Epithelial cell of prostate (primary cell): ENCODE results near the gene NECTIN1.
A peak's percentile ranks its signal among the peaks of the same experiment; 100 is the strongest.
"Not testable (repeated sequence)": the region's sequence is repeated elsewhere in the genome, so short reads cannot be mapped to it uniquely, and the experiment has no call there.

Source experiments
- DNase-seq: peaks from one replicate; pipeline ENCODE4 v3.0.0-alpha.2; 2011; ENCODE audit warnings: low read depth, low spot score
- H3K27ac ChIP-seq: fragments of 450-650 bp; 2 replicates; pipeline ENCODE4 v1.5.1; 2017; ENCODE audit warnings: mild to moderate bottlenecking

The NECTIN1 gene

GRCh38 chr11:119607726-119608125, 121.3 kb downstream of the NECTIN1 start:
- no peak for DNase-seq
- no peak overlapping the region for H3K27ac ChIP-seq

DNA sequence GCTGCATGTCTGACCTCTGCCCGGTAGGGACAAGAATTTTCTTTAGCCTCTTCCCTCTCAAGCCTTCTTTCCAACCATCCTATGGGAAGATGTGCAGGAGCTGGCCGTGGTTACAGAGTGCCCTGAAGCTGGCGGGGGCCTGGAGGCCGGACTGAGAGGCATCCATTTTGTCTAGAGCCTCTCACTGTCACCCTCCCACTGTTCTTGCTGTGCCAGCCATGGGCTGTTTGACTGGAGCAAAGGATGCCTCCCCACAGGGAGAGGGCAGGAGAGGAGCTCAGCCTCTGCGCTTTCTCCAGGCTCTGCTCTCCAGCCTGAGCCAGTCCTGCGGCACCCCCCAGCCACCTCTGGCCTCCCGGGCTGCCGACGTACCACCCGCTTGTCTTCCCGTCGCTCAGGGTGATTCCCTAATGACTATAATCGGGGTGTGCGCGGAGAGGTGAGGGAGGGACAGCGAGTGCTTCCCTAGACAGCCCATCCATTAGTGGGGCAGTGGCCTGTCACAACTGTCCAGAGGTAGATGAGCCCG, 123.8 kb downstream of the NECTIN1 start:
- no peak for DNase-seq
- no peak overlapping the region for H3K27ac ChIP-seq

DNA sequence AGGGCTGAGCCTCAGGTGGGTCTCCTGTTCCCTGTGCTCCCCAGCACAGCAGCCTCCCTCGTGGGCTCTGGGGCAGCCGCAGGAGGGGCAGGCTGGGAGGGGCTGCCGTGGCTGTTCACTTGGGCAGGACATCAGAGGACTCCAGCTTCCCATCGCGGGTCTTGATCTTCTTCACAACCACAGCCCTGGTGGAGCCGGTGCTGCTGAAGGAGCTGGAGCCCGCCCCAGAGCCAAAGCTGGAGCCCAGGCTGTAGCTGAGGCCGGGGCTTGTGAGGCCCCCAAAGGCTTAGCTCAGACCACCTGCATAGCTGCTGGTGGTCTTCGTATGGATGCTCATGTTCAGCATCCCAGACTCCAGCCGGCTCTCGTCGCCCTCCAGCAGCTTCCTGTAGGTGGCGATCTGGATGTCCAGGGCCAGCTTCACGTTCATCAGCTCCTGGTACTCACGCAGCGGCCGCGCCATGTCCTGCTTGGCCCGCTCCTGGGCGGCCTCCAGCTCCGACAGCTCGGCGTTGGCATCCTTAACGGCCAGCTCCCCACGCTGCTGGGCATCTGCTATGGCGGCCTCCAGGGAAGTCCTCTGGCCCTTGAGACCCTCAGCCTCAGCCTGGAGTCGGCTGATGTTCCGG, 126.1 kb downstream of the NECTIN1 start:
- H3K27ac ChIP-seq = no peak overlapping the region
- DNase-seq = no peak

GRCh38 chr11:119599864-119600541, 129.0 kb downstream of the NECTIN1 start:
- H3K27ac ChIP-seq = no peak overlapping the region
- peak; percentile 70 for DNase-seq

DNA sequence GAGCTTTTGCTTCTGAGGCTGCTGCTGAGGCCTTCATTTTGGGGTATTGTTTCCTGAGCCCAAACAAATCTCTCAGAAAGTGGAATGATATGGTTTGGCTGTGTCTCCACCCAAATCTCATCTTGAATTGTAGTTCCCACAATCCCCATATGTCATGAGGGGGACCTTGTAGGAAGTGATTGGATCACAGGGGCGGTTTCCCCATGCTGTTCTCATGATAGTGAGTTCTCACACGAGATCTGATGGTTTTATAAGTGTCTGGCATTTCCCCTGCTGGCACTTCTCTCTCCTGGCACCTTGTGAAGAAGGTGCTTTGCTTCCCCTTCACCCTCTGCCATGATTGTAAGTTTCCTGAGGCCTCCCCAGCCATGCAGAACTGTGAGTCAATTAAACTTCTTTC, 133.1 kb downstream of the NECTIN1 start:
- not testable (repeated sequence) for H3K27ac ChIP-seq, DNase-seq

DNA sequence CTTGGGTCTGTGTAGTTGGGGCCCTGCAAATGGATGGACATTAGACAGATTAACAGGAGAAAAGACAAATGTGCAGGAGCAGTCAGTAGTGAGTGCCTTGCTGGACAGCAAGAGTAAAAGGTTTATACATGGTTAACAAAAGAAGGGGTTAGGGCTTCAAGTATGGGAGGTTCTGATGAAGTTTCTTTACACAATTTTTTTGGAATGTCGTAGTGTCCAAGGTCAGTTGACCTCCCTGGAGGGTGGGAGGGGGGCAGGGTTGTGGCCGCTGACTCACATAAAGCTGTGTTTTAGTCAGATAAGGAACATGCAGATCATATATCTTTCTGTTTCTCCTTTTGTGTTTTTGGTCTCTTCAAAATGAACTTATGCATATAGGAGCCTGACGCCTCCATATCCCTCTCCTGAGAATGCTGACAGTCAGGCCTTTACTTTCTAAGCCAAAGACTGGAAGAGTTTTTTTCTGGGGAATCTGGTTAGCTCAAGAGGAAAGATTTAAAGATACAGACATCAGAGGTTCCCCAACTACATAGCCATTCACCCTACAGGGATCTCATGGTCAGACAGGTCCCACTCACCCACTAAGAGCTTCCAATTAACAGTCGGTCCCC, 134.3 kb downstream of the NECTIN1 start:
- no peak for DNase-seq
- H3K27ac ChIP-seq = peak overlapping the region; percentile 31

GRCh38 chr11:119593346-119593745, 135.7 kb downstream of the NECTIN1 start:
- peak overlapping the region; percentile 96 for H3K27ac ChIP-seq

DNA sequence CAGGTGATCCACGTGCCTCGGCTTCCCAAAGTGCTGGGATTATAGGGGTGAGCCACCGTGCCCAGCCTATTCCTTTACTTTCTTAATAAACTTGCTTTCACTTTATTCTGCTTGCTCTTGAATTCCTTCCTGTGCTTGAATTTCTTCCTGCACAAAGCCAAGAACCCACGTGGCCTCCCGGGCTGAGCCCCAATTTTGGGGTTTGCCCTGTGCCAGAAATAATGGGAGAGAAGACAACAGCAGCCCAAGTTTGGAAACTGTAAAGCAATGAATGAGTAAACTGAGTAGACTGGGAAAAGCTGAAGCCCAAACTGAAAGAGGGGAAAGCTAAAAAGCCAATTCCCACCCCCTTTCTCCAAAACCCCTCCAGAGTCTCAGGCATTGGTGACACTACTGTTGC, 136.4 kb downstream of the NECTIN1 start:
- H3K27ac ChIP-seq = peak overlapping the region; percentile 96
- no peak for DNase-seq

More at GRCh38 chr11:119593346-119593745, 135.7 kb downstream of the NECTIN1 start:
- DNase-seq = peak; percentile 70

- peak overlapping the region; percentile 96 for H3K27ac ChIP-seq
- DNase-seq = peak; percentile 80
Observed at GRCh38 chr11:119591836-119592310, 137.1 kb downstream of the NECTIN1 start.

DNA sequence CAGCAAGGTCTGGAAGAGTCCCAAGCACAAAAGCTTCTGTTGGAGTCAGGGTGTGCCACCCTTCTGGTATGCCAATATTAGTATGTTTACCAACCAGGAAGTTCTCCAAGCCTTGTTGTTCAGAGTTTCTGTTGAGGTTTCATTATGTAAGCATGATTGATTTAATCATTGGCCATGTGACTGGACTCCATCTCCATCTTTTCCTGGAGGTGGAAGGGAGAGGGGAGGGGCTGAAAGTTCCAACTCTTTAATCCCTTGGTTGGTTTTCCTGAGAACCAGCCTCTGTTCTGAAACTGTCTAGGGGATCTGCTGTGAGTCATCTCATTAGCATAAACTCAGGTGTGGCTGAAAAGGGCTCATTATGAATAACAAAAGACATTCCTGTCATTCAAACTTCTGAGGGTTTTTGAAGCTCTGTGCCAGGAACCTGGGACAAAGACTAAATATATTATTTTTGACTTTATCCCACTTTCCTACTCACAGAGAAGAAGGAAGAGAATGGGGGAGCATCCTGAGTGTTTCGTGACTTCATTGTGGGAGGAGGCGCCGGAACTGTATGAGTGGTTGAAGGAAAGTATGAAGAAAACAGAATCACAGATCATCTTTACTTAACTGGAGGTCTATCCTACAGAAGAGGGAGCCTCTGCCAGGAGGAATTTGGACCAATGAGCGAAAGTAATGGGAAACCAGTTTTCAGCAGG, 138.2 kb downstream of the NECTIN1 start:
- DNase-seq = peak; percentile 100
- peak overlapping the region; percentile 96 for H3K27ac ChIP-seq

GRCh38 chr11:119589001-119589400, 140.0 kb downstream of the NECTIN1 start:
- DNase-seq = no peak
- H3K27ac ChIP-seq = peak overlapping the region; percentile 96
